Measurements from ENCODE around the gene LALBA.

The LALBA gene

GRCh38 chr12:48601013-48601756 lies 31.3 kb upstream of the LALBA start:
- TF ChIP-seq CTCF (IDR thresholded peaks at IDR 0.05; ENCODE audit: low read depth, low read length, missing control alignments) = no peak
- Histone ChIP-seq H3K36me3 (replicated peaks) (no peaks in the 10 kb centered on the region), H3K27ac (no peak overlapping the region), H3K27me3 (replicated peaks) (no peaks in the 10 kb centered on the region), H3K4me3 (ENCODE audit: low read depth, low read length) (no peak overlapping the region)
- in situ Hi-C loops (cut with HindIII; ENCODE audit: low pct_ligation_motif_present, low sequenced_read_pairs) = no loop called here
- DNase-seq = peak; percentile 18

- TF ChIP-seq CTCF (IDR thresholded peaks at IDR 0.05; ENCODE audit: low read depth, low read length, missing control alignments) = no peak
- no peaks in the 10 kb centered on the region for H3K27me3 ChIP-seq (replicated peaks)
- no peak overlapping the region for H3K4me3 ChIP-seq (ENCODE audit: low read depth, low read length)
- H3K27ac ChIP-seq = no peak overlapping the region
- no peak for DNase-seq
- H3K36me3 ChIP-seq (replicated peaks) = no peaks in the 10 kb centered on the region
- in situ Hi-C loops (cut with HindIII; ENCODE audit: low pct_ligation_motif_present, low sequenced_read_pairs) = no loop called here
These were observed 30.7 kb upstream of the LALBA start for GRCh38 chr12:48600552-48600951.

- in situ Hi-C loops (cut with HindIII; ENCODE audit: low pct_ligation_motif_present, low sequenced_read_pairs) = no loop called here
- Histone ChIP-seq H3K27ac (no peak overlapping the region), H3K36me3 (replicated peaks) (no peaks in the 10 kb centered on the region), H3K4me3 (ENCODE audit: low read depth, low read length) (no peak overlapping the region), H3K27me3 (replicated peaks) (no peaks in the 10 kb centered on the region)
- no peak for DNase-seq
- no peak for TF ChIP-seq CTCF (IDR thresholded peaks at IDR 0.05; ENCODE audit: low read depth, low read length, missing control alignments)
These were observed 22.8 kb upstream of the LALBA start for GRCh38 chr12:48592591-48593086.

- H3K36me3 ChIP-seq (replicated peaks) = no peaks in the 10 kb centered on the region
- DNase-seq = no peak
- in situ Hi-C loops (cut with HindIII; ENCODE audit: low pct_ligation_motif_present, low sequenced_read_pairs) = no loop called here
- H3K4me3 ChIP-seq (ENCODE audit: low read depth, low read length) = no peak overlapping the region
- no peak for TF ChIP-seq CTCF (IDR thresholded peaks at IDR 0.05; ENCODE audit: low read depth, low read length, missing control alignments)
- no peak overlapping the region for H3K27ac ChIP-seq
- no peaks in the 10 kb centered on the region for H3K27me3 ChIP-seq (replicated peaks)
These were observed 16.5 kb upstream of the LALBA start for GRCh38 chr12:48586361-48586760.

GRCh38 chr12:48583728-48584127 lies 13.9 kb upstream of the LALBA start:
- H3K27ac ChIP-seq = no peak overlapping the region
- H3K27me3 ChIP-seq (replicated peaks) = no peaks in the 10 kb centered on the region
- no peaks in the 10 kb centered on the region for H3K36me3 ChIP-seq (replicated peaks)
- H3K4me3 ChIP-seq (ENCODE audit: low read depth, low read length) = no peak overlapping the region
- in situ Hi-C loops (cut with HindIII; ENCODE audit: low pct_ligation_motif_present, low sequenced_read_pairs) = no loop called here
- no peak for TF ChIP-seq CTCF (IDR thresholded peaks at IDR 0.05; ENCODE audit: low read depth, low read length, missing control alignments)
- no peak for DNase-seq

- no peak overlapping the region for H3K27ac ChIP-seq
- no peak overlapping the region for H3K4me3 ChIP-seq (ENCODE audit: low read depth, low read length)
- H3K27me3 ChIP-seq (replicated peaks) = no peaks in the 10 kb centered on the region
- DNase-seq = no peak
- TF ChIP-seq CTCF (IDR thresholded peaks at IDR 0.05; ENCODE audit: low read depth, low read length, missing control alignments) = no peak
- in situ Hi-C loops (cut with HindIII; ENCODE audit: low pct_ligation_motif_present, low sequenced_read_pairs) = no loop called here
- H3K36me3 ChIP-seq (replicated peaks) = no peaks in the 10 kb centered on the region
These were observed 11.0 kb upstream of the LALBA start for GRCh38 chr12:48580831-48581230.
